ENCODE data around the gene C9orf50. TPM values are rescaled to one million over a fixed set of nuclear protein-coding genes. Genes with fewer than 3 reads are reported as not detected.

C9orf50 gene
- polyA plus RNA-seq, 1 donor from 2014 or later, result not detected

DNA sequence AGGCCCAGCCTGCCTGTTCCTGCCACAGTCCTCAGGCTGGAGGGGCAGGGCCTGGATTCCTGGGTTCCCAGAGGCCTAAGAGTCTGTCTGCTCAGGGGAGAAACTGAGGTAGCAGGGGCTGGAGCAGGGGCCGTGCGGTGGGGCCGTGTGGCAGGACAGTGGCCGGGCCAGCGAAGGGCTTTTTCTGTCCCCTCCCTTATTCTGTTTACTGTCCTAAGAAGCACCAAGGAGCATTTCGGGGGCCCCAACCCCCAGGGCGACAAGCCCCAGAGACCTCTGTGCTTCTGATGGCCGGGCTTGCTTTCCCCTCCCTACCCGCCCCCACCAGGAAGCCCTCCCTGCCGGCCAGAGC lies 27.8 kb upstream of the C9orf50 start:
- H3K27me3 ChIP-seq (ENCODE audit: insufficient read depth, low read depth, low read length), result no peaks in the 10 kb centered on the region
- no peaks in the 10 kb centered on the region for H3K9me3 ChIP-seq (ENCODE audit: low read length)
- no peaks in the 10 kb centered on the region for H3F3A ChIP-seq (ENCODE audit: insufficient read depth, low read length, poor library complexity, severe bottlenecking)
- TF ChIP-seq MXI1 (conservative IDR thresholded peaks at IDR 0.05; ENCODE audit: poor library complexity, severe bottlenecking) (no peak), EP300 (conservative IDR thresholded peaks at IDR 0.05; ENCODE audit: poor library complexity, severe bottlenecking) (no peak), EZH2 (IDR thresholded peaks at IDR 0.05; ENCODE audit: borderline replicate concordance, insufficient read depth, low read length, poor library complexity, severe bottlenecking) (no peak), POLR2AphosphoS5 (IDR thresholded peaks at IDR 0.05) (no peak), SMC3 (conservative IDR thresholded peaks at IDR 0.05; ENCODE audit: poor library complexity) (no peak), RAD21 (conservative IDR thresholded peaks at IDR 0.05) (no peak), TAF1 (IDR thresholded peaks at IDR 0.05; ENCODE audit: low read depth) (no peak)
- TF ChIP-seq, protein P1, sequence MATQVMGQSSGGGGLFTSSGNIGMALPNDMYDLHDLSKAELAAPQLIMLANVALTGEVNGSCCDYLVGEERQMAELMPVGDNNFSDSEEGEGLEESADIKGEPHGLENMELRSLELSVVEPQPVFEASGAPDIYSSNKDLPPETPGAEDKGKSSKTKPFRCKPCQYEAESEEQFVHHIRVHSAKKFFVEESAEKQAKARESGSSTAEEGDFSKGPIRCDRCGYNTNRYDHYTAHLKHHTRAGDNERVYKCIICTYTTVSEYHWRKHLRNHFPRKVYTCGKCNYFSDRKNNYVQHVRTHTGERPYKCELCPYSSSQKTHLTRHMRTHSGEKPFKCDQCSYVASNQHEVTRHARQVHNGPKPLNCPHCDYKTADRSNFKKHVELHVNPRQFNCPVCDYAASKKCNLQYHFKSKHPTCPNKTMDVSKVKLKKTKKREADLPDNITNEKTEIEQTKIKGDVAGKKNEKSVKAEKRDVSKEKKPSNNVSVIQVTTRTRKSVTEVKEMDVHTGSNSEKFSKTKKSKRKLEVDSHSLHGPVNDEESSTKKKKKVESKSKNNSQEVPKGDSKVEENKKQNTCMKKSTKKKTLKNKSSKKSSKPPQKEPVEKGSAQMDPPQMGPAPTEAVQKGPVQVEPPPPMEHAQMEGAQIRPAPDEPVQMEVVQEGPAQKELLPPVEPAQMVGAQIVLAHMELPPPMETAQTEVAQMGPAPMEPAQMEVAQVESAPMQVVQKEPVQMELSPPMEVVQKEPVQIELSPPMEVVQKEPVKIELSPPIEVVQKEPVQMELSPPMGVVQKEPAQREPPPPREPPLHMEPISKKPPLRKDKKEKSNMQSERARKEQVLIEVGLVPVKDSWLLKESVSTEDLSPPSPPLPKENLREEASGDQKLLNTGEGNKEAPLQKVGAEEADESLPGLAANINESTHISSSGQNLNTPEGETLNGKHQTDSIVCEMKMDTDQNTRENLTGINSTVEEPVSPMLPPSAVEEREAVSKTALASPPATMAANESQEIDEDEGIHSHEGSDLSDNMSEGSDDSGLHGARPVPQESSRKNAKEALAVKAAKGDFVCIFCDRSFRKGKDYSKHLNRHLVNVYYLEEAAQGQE (IDR thresholded peaks at IDR 0.05; ENCODE audit: borderline replicate concordance), result no peak
- TF ChIP-seq, protein P2, sequence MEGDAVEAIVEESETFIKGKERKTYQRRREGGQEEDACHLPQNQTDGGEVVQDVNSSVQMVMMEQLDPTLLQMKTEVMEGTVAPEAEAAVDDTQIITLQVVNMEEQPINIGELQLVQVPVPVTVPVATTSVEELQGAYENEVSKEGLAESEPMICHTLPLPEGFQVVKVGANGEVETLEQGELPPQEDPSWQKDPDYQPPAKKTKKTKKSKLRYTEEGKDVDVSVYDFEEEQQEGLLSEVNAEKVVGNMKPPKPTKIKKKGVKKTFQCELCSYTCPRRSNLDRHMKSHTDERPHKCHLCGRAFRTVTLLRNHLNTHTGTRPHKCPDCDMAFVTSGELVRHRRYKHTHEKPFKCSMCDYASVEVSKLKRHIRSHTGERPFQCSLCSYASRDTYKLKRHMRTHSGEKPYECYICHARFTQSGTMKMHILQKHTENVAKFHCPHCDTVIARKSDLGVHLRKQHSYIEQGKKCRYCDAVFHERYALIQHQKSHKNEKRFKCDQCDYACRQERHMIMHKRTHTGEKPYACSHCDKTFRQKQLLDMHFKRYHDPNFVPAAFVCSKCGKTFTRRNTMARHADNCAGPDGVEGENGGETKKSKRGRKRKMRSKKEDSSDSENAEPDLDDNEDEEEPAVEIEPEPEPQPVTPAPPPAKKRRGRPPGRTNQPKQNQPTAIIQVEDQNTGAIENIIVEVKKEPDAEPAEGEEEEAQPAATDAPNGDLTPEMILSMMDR (IDR thresholded peaks at IDR 0.05; ENCODE audit: poor library complexity, severe bottlenecking), result no peak
- no peaks in the 10 kb centered on the region for H4K20me1 ChIP-seq (ENCODE audit: insufficient read depth)
- no peak overlapping the region for H3K4me3 ChIP-seq (ENCODE audit: low read length)
- no peak overlapping the region for H2AFZ ChIP-seq (ENCODE audit: low read depth, low read length)
- no peak overlapping the region for H3K4me2 ChIP-seq (ENCODE audit: low read length)
- H3K36me3 ChIP-seq (ENCODE audit: insufficient read depth, low read length), result no peaks in the 10 kb centered on the region
- H3K27ac ChIP-seq (ENCODE audit: low read length), result no peak overlapping the region
- no peaks in the 10 kb centered on the region for H3K9me2 ChIP-seq (ENCODE audit: insufficient read depth, low read length)
- H3K9ac ChIP-seq (ENCODE audit: low read length), result no peak overlapping the region
- H3K79me2 ChIP-seq (replicated peaks; ENCODE audit: insufficient read depth, low read length), result no peaks in the 10 kb centered on the region

DNA sequence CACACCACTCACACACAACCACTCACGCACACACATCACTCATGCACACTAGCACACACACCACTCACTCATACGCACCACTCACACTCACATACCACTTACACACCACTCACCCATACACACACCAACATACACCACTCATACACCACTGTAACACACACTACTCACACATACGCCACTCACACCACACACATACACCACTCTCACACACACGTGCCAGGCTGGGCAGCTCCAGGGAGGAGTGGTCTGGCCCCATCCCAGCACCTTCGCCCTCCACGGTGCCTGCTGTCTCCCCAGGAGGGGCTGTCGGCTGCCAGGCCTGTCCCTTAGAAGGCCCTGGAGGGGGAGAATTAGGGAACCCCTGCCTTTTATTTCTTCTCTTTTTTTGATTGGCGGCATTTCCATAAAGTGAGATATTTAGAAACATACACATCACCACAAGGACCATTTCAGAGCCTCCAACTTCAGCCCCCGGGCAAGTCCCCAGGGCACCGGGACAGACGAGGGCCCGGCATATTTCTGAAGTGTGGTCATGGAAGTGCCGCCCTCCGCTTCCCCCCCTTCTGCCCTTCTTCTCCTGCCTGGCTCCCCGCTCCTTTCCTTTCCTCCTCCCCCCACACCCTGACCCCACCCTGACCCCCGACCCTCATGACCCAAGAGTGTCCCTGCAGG lies 27.3 kb upstream of the C9orf50 start:
- no peaks in the 10 kb centered on the region for H3K79me2 ChIP-seq (replicated peaks; ENCODE audit: insufficient read depth, low read length)
- H3K27ac ChIP-seq (ENCODE audit: low read length), result no peak overlapping the region
- no peaks in the 10 kb centered on the region for H3K36me3 ChIP-seq (ENCODE audit: insufficient read depth, low read length)
- H4K20me1 ChIP-seq (ENCODE audit: insufficient read depth), result no peaks in the 10 kb centered on the region
- no peaks in the 10 kb centered on the region for H3K9me2 ChIP-seq (ENCODE audit: insufficient read depth, low read length)
- TF ChIP-seq, protein P2 (IDR thresholded peaks at IDR 0.05; ENCODE audit: poor library complexity, severe bottlenecking), result no peak
- no peak for TF ChIP-seq POLR2AphosphoS5 (IDR thresholded peaks at IDR 0.05)
- no peak for TF ChIP-seq MXI1 (conservative IDR thresholded peaks at IDR 0.05; ENCODE audit: poor library complexity, severe bottlenecking)
- no peak for TF ChIP-seq SMC3 (conservative IDR thresholded peaks at IDR 0.05; ENCODE audit: poor library complexity)
- TF ChIP-seq, protein P1 (IDR thresholded peaks at IDR 0.05; ENCODE audit: borderline replicate concordance), result no peak
- no peak for TF ChIP-seq TAF1 (IDR thresholded peaks at IDR 0.05; ENCODE audit: low read depth)
- TF ChIP-seq EZH2 (IDR thresholded peaks at IDR 0.05; ENCODE audit: borderline replicate concordance, insufficient read depth, low read length, poor library complexity, severe bottlenecking), result no peak
- no peak for TF ChIP-seq RAD21 (conservative IDR thresholded peaks at IDR 0.05)
- no peak for TF ChIP-seq EP300 (conservative IDR thresholded peaks at IDR 0.05; ENCODE audit: poor library complexity, severe bottlenecking)
- H3K4me2 ChIP-seq (ENCODE audit: low read length), result no peak overlapping the region
- no peak overlapping the region for H3K9ac ChIP-seq (ENCODE audit: low read length)
- no peak overlapping the region for H3K4me3 ChIP-seq (ENCODE audit: low read length)
- H3K9me3 ChIP-seq (ENCODE audit: low read length), result no peaks in the 10 kb centered on the region
- no peaks in the 10 kb centered on the region for H3K27me3 ChIP-seq (ENCODE audit: insufficient read depth, low read depth, low read length)
- H3F3A ChIP-seq (ENCODE audit: insufficient read depth, low read length, poor library complexity, severe bottlenecking), result no peaks in the 10 kb centered on the region
- H2AFZ ChIP-seq (ENCODE audit: low read depth, low read length), result no peak overlapping the region

Data from neural cell (in vitro differentiated cells).